Testis (tissue), 2 donors: ENCODE data around the gene KRT28.

Experiments used
- CTCF ChIP-seq, 3 experiments: fragments of 450-650 bp in 2 of 3; fragments of 200-600 bp in 1 of 3; sonication (generic) in 1 of 3; IDR thresholded peaks; one replicate each; pipeline ENCODE4 v1.5.1; 2016 to 2019; ENCODE audit warnings: antibody characterized with exemption in 3 of 3, mild to moderate bottlenecking in 2 of 3, moderate library complexity in 1 of 3
- POLR2A ChIP-seq: fragments of 450-650 bp; IDR thresholded peaks from one replicate; pipeline ENCODE4 v1.6.1; 2017; ENCODE audit warnings: antibody characterized with exemption, mild to moderate bottlenecking, moderate library complexity

- no peak for TF ChIP-seq POLR2A
- TF ChIP-seq CTCF (IDR thresholded peaks at IDR 0.05), result no peak
These were observed 20.4 kb downstream of the KRT28 start for GRCh38 chr17:40779181-40779909.
